DND-41 (cell line): Measurements from ENCODE around the gene TMEM33.

Experiments
- EZH2 ChIP-seq: IDR thresholded peaks from 3 replicates; pipeline ENCODE4 v1.6.1; 2012; ENCODE audit warnings: borderline replicate concordance, low read depth, mild to moderate bottlenecking, moderate library complexity, low read length, inconsistent platforms; ENCODE audit not compliant: severe bottlenecking
- TF ChIP-seq, protein P1 (sequence below): IDR thresholded peaks from 2 replicates; pipeline ENCODE4 v1.5.1; 2012; ENCODE audit warnings: borderline replicate concordance, low read length, moderate library complexity, mild to moderate bottlenecking; ENCODE audit not compliant: poor library complexity, severe bottlenecking; ENCODE audit errors: extremely low read depth

DNA sequence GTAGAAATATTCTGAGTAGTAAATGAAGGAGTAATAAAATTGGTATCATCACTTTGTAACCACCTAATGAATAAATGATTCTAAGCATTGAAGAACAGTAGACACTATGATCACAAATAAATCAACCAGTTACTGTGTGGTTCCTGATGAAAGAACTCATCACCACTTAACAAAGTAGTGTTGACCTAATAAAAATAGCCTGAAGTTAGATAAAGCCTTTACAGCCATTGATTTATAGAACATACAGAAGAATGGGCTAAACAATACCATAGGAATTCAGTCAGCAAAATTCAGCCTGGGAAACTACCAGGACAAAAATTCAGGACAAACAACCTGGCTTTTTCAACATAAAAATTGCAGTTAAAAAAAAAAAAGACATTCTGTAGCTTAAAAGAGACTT is 64.1 kb downstream of the TMEM33 start:
- TF ChIP-seq, protein P1, sequence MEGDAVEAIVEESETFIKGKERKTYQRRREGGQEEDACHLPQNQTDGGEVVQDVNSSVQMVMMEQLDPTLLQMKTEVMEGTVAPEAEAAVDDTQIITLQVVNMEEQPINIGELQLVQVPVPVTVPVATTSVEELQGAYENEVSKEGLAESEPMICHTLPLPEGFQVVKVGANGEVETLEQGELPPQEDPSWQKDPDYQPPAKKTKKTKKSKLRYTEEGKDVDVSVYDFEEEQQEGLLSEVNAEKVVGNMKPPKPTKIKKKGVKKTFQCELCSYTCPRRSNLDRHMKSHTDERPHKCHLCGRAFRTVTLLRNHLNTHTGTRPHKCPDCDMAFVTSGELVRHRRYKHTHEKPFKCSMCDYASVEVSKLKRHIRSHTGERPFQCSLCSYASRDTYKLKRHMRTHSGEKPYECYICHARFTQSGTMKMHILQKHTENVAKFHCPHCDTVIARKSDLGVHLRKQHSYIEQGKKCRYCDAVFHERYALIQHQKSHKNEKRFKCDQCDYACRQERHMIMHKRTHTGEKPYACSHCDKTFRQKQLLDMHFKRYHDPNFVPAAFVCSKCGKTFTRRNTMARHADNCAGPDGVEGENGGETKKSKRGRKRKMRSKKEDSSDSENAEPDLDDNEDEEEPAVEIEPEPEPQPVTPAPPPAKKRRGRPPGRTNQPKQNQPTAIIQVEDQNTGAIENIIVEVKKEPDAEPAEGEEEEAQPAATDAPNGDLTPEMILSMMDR = no peak
- no peak for TF ChIP-seq EZH2
